Measurements from ENCODE around the gene LYSMD1. TPM values are rescaled to one million over a fixed set of nuclear protein-coding genes. Genes with fewer than 3 reads are reported as not detected.

LYSMD1 gene
- 5.3 to 7.5 TPM (median 6.6 TPM) in 5 replicates for total RNA-seq (2022; extraction: Qiagen RNA extraction)

GRCh38 chr1:151165738-151166504 is at the start of gene LYSMD1, which contains the start of gene SCNM1:
LYSMD1 (minus strand) TSS chr1:151165902; CDS start chr1:151165258, 644 bp downstream.
SCNM1 (plus strand) TSS chr1:151166144; CDS start chr1:151166153, 9 bp downstream.

GRCh38 chr1:151198254-151199127 is 32.8 kb upstream of the LYSMD1 start, which contains the start of gene PIP5K1A:
PIP5K1A (plus strand) TSS chr1:151198552; CDS start chr1:151198997, 445 bp downstream.

GRCh38 chr1:151189637-151190445 is 24.1 kb upstream of the LYSMD1 start, which contains the start of gene VPS72:
VPS72 (minus strand) TSS chr1:151190197; CDS start chr1:151190121, 76 bp downstream.

DNA sequence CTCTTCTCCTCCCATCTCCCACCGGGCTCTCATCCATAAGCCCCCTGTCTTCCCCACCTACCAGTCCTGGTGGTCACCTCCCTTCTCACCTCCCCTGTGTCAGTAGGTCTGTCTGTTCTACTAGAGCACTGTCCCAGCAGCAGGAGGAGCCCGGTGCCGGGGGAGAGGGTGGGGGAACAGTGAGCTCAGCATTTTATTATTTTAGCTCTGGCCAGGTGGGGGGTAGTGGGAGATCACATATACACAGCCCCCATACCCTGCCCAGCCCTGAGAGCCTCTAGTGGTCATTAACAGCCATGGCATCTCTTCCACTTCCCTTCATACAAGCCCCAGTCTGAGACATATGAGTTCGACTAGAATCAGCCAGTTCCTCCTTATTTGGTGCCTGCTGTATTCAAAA is 10.2 kb upstream of the LYSMD1 start, which contains the start of gene TMOD4:
TMOD4 (minus strand) TSS at position 119 of the 400 bp plus-strand sequence. CDS start 1,106 bp downstream, outside the sequence.

GRCh38 chr1:151156515-151156819 is 9.2 kb downstream of the LYSMD1 start, which contains the start of gene TNFAIP8L2:
TNFAIP8L2 (plus strand) TSS chr1:151156649; CDS start chr1:151158698, 2,049 bp downstream.

GRCh38 chr1:151146412-151147131 is 19.1 kb downstream of the LYSMD1 start, which contains the start of gene SEMA6C:
SEMA6C (minus strand) TSS chr1:151146631; CDS start chr1:151142621, 4,010 bp downstream.

Other genes starting within 250 kb of the LYSMD1 start
- 20.7 to 27.7 TPM (median 23.5 TPM) in 5 replicates for gene SETDB1, start 239.5 kb downstream of the LYSMD1 start, total RNA-seq (2022; extraction: Qiagen RNA extraction)
- gene CERS2, start 191.1 kb downstream of the LYSMD1 start, total RNA-seq (2022; extraction: Qiagen RNA extraction): 249 to 260 TPM (median 254 TPM) in 5 replicates
- gene ANXA9, start 183.6 kb downstream of the LYSMD1 start, total RNA-seq (2022; extraction: Qiagen RNA extraction): 0.63 to 1.1 TPM (median 0.85 TPM) in 5 replicates
- gene MINDY1, start 159.0 kb downstream of the LYSMD1 start, total RNA-seq (2022; extraction: Qiagen RNA extraction): 2.9 to 3.6 TPM (median 3.3 TPM) in 5 replicates
- gene PRUNE1, start 157.5 kb downstream of the LYSMD1 start, total RNA-seq (2022; extraction: Qiagen RNA extraction): 11.9 to 16.0 TPM (median 14.8 TPM) in 5 replicates
- 0.07 to 0.12 TPM (median 0.07 TPM) in 5 replicates for gene BNIPL, start 129.3 kb downstream of the LYSMD1 start, total RNA-seq (2022; extraction: Qiagen RNA extraction)
- gene C1orf56, start 118.2 kb downstream of the LYSMD1 start, total RNA-seq (2022; extraction: Qiagen RNA extraction): 5.8 to 8.9 TPM (median 7.1 TPM) in 5 replicates
- gene CDC42SE1, start 106.3 kb downstream of the LYSMD1 start, total RNA-seq (2022; extraction: Qiagen RNA extraction): 71.6 to 85.1 TPM (median 74.0 TPM) in 5 replicates
- gene MLLT11, start 105.5 kb downstream of the LYSMD1 start, total RNA-seq (2022; extraction: Qiagen RNA extraction): 14.5 to 18.8 TPM (median 17.8 TPM) in 5 replicates
- 2.7 to 3.9 TPM (median 3.5 TPM) in 5 replicates for gene GABPB2, start 95.1 kb downstream of the LYSMD1 start, total RNA-seq (2022; extraction: Qiagen RNA extraction)
- gene SEMA6C, start 19.3 kb downstream of the LYSMD1 start, total RNA-seq (2022; extraction: Qiagen RNA extraction): 1.3 to 2.5 TPM (median 1.9 TPM) in 5 replicates
- gene TNFAIP8L2, start 9.3 kb downstream of the LYSMD1 start, total RNA-seq (2022; extraction: Qiagen RNA extraction): not detected in 5 replicates
- gene SCNM1, start 242 bp upstream of the LYSMD1 start, total RNA-seq (2022; extraction: Qiagen RNA extraction): 44.0 to 49.0 TPM (median 44.9 TPM) in 5 replicates
- gene TMOD4, start 10.1 kb upstream of the LYSMD1 start, total RNA-seq (2022; extraction: Qiagen RNA extraction): 0.30 to 0.46 TPM (median 0.35 TPM) in 4 of 5 replicates, not detected in the other
- gene VPS72, start 24.3 kb upstream of the LYSMD1 start, total RNA-seq (2022; extraction: Qiagen RNA extraction): 39.9 to 66.6 TPM (median 45.1 TPM) in 5 replicates
- 42.3 to 54.3 TPM (median 44.7 TPM) in 5 replicates for gene PIP5K1A, start 32.6 kb upstream of the LYSMD1 start, total RNA-seq (2022; extraction: Qiagen RNA extraction)
- gene PSMD4, start 88.8 kb upstream of the LYSMD1 start, total RNA-seq (2022; extraction: Qiagen RNA extraction): 172 to 208 TPM (median 186 TPM) in 5 replicates
- gene ZNF687, start 116.4 kb upstream of the LYSMD1 start, total RNA-seq (2022; extraction: Qiagen RNA extraction): 11.8 to 15.3 TPM (median 14.0 TPM) in 5 replicates
- 24.1 to 27.9 TPM (median 26.2 TPM) in 5 replicates for gene PI4KB, start 161.5 kb upstream of the LYSMD1 start, total RNA-seq (2022; extraction: Qiagen RNA extraction)
- 23.7 to 28.4 TPM (median 25.6 TPM) in 5 replicates for gene RFX5, start 181.3 kb upstream of the LYSMD1 start, total RNA-seq (2022; extraction: Qiagen RNA extraction)
- gene SELENBP1, start 206.8 kb upstream of the LYSMD1 start, total RNA-seq (2022; extraction: Qiagen RNA extraction): 5.9 to 8.4 TPM (median 6.1 TPM) in 5 replicates
- gene PSMB4, start 233.7 kb upstream of the LYSMD1 start, total RNA-seq (2022; extraction: Qiagen RNA extraction): 362 to 444 TPM (median 420 TPM) in 5 replicates